G401 (cell line): ENCODE measurements around the gene MEI1. TPM values are rescaled to one million over a fixed set of nuclear protein-coding genes. Genes with fewer than 3 reads are reported as not detected.
"Not testable (repeated sequence)": the region's sequence is repeated elsewhere in the genome, so short reads cannot be mapped to it uniquely, and the experiment has no call there.

Experiments used
- DNase-seq: peaks from one replicate; pipeline ENCODE4 v3.0.0-alpha.2; 2015; ENCODE audit warnings: low spot score
- in situ Hi-C: cut with HindIII; loops from 2 replicates; pipeline ENCODE4 v1.10.0; 2016; ENCODE audit warnings: low sequenced_read_pairs, mixed read lengths
- total RNA-seq: library from RNA; depleted of rRNA; stranded (reverse); fragments of >200 nt; shearing (Covaris generic); gene quantifications from 2 replicates; pipeline ENCODE4 v1.2.3, GENCODE V29; 2014; rRNA removed

Gene MEI1, protein sequence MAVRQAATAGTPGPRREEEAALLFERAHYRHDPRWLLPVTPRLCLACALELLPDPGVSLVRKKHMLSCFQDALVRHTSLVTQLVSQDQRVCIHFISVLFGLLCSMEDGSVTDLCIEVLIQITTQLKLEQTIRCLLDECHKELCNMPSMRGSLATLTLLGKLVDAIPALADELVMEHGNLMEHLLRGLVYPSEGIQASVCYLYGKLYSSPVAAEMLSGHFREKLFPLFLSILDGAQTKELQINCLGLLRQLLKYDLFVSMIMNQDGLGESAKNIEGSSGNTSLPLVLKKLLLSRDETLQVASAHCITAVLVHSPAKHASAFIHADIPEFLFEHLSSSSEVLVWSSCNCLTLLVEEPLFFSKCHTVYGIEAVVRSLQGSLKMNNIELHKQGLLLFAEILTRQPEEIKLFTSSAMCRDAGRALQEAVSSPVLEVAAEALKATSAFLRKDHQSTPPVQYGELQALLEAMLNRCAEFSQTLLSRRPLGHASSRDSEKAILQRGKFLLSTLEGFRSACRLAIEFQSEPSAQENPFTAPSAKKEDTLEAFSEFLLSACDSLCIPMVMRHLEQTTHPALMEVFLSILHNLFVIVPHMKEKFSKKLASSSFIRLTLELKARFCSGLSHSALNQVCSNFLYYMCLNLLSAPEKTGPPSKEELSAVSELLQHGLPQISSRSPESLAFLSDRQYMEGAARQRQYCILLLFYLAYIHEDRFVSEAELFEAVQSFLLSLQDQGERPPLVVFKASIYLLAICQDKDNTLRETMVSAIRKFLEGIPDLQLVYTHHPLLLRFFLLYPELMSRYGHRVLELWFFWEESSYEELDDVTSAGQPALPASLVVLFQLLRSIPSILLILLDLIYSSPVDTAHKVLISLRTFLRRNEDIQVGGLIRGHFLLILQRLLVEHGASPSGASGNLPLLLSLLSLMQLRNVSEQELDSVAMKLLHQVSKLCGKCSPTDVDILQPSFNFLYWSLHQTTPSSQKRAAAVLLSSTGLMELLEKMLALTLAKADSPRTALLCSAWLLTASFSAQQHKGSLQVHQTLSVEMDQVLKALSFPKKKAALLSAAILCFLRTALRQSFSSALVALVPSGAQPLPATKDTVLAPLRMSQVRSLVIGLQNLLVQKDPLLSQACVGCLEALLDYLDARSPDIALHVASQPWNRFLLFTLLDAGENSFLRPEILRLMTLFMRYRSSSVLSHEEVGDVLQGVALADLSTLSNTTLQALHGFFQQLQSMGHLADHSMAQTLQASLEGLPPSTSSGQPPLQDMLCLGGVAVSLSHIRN
- total RNA-seq = not detected in 2 replicates

DNA sequence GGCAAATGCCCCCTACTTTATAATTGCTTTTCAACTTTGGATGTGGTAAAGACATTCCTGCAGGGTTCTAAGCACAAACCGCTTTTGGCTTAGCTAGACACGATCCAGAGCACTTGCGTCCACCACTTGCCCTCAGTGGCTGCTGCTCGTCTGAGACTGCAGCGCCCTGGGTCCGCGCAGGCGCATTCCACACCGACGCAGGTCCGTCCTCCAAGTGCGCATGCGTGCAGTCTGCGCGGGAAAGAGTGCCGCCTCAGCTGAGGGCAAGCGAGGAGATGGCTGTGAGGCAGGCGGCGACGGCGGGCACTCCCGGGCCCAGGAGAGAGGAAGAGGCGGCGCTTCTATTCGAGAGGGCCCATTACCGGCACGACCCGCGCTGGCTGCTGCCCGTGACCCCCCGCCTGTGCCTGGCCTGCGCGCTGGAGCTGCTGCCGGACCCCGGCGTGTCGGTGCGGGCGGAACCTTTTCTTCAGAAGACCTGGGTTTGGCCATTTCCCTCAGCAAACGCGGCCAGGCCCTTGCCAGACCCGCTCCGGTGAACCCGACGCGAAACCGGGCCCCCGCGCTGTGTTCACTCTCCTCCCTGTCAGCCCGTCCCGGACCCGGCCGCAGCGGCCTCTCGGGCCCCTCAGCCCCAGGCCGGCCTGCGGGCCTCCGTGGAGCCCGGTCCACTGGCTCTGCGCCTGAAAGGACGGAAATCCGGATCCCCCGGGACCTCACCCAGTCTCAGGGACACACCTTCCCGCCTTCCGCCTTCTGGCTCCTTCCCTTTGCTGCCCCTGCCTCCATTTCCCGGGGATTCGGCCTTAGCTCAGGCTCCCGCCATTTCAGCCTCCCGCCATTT, at the start of gene MEI1:
Gene MEI1 (plus strand): TSS at position 240 of the 844 bp plus-strand sequence. CDS start 36 bp downstream, at position 276.
- in situ Hi-C loops = no loop called here
- peak; percentile 87 for DNase-seq

DNA sequence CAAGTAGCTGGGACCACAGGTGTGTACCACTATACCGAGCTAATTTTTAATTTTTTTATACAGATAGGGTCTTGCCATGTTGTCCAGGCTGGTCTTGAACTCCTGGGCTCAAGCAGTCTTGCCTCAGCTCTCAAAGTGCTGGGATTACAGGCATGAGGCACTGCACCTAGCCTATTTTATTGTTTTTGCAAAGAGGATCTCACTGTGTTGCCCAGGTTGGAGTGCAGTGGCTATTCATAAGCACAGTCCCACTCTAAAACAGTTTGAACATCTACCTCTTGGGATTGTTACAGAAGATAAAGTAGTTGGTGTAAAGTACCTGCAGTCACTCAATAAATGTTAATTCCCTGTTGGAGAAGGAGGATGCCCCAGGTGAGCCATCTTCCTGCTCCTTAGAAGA, 49.1 kb upstream of the MEI1 start:
- no peak for DNase-seq
- in situ Hi-C loops = no loop called here

DNA sequence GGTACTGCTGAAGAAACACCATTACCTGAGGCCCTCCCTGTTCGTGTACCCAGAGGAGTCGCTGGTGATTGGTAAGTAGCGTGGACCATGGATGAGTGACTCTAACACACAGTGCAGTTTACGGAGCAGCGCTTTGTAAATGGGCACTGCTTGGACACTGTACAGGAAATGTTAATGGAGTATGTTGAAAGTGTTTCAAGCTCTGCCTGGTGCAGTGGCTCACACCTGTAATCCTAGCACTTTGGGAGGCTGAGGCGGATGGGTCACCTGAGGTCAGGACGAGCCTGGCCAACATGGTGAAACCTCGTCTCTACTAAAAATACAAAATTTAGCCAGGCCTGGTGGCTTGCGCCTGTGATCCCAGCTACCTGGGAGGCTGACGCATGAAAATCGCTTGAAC, 48.5 kb upstream of the MEI1 start:
- DNase-seq = no peak
- in situ Hi-C loops = no loop called here

DNA sequence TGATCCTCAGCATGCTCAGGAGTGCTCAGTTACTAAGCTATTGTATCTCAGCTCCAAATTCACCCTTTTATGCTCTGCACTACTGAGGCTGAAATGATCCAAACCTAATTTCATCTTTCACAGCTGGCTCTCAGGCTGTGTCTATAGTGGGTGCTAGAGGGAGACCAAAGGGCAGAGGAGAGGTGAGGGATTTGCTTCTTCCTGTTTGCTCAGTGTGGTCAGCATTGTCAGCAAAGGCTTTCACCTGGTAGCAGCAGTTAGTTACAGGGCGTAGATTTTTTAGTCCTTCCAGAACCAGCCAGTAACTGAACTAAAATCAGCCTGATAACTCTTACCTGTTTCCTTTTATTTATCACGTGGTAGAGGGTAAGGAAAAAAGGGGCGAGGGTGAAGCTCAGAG, 45.0 kb upstream of the MEI1 start:
- DNase-seq = no peak
- in situ Hi-C loops = no loop called here

DNA sequence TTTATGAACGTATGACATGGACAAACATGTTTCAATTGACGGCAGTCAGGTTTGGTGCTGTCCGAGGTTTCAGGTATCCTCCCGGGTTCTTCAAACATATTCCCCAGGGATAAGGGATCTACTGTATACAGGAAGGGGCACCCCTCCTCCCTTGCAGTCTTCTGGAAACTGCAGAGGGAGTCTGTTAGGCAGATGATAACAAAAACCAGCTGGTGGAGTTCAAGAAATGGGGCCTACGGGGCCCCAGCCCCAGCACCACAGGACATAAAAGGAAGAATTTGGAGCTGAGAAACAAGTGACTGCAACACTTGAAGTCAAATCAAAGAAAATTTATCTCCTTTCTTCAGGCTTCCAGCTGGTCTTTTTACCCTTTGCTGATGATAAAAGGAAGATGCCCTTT, 42.7 kb upstream of the MEI1 start:
- no peak for DNase-seq
- in situ Hi-C loops = no loop called here

DNA sequence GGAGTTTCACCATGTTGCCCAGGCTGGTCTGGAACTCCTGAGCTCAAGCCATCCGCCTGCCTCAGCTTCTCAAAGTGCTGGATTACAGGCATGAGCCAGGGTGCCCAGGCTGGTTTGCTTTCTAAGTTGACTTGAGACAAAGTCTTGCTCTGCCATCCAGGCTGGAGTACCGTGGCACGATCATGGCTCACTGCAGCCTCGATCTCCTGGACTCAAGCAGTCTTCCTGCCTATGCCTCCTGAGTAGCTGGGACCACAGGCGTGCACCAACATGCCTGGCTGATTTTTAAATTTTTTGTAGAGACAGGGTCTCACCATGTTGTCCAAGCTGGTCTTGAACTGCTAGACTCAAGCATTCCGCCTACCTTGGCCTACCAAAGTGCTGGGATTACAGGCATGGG, 41.6 kb upstream of the MEI1 start:
- in situ Hi-C loops = no loop called here
- DNase-seq = no peak

DNA sequence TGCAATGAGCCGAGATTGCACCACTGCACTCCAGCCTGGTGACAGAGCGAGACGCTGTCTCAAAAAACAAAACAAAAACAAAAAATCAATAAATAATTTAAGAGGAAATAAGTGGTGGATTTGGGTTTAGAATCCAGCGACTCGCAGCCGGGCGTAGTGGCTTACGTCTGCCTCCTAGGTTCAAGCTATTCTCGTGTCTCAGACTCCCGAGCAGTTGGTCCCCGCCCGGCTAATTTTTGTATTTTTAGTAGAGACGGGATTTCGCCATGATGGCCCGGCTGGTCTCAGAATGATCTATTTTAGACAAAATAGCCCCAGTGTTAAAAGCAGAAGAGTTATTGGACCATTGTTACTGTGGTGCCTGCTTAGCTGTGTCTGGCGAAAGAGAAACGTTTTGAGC, 40.4 kb upstream of the MEI1 start:
- no peak for DNase-seq
- in situ Hi-C loops = no loop called here

DNA sequence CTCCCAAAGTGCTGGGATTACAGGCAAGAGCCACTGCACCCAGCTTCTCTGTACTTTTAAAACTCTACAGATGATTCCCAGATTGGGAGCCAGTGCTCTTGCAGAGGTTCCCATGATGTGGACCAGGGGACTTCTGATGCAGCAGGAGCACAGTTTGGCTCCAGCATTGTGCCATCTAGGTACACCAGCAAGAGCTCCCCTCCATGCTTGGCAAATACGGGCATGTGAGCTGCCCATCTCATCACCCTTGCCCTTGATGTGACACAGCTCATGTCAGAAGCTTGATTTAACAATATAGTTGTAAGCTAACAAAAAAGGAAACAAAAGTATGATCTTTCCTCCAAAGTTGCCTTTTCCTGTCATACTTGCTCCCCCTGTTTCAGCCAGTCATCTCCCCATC, 39.4 kb upstream of the MEI1 start:
- in situ Hi-C loops = loop anchor here (10.0 kb wide), 1 partner anchor 55 kb away; no protein-coding TSS in a partner anchor
- DNase-seq = no peak

DNA sequence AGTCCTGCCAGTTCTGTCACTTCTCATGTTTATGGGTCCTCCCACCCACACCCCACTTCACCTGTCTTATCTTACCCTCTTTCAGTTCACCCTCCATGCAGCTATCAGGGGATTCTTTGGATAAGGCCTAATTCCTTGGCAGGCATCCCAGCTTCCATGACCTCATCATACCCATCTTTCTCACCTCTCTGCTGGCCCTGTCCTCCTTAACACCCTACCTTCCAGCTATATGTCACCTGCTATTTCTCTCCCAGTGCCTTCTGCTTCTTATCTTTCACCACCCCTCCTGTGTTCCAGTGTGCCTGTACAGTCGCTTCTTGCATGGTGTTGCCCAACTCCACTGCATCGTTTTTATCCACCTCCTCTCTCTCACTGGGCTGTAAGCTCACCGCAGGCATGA, 38.9 kb upstream of the MEI1 start:
- DNase-seq = no peak

DNA sequence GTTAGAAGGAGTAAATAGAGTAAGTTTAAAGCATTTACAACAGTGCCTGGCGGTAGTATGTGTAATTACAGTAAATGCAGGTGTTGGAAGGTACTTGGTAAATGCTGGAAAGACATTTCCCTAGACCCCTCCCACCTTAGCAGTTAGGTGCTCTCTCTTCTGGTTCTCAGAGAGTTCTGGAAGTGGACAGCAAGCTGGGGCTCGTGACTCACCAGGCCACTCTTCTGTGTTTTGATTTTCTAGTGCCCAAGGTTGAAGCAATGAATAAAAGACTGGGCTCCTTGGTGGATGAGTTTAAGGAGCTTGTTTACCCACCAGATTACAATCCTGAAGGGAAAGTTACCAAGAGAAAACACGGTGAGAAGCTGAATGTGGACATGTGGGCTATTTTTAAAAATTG, 38.2 kb upstream of the MEI1 start:
- in situ Hi-C loops = loop anchor here (10.0 kb wide), 1 partner anchor 56 kb away; no protein-coding TSS in a partner anchor

More for the DNA sequence above, 38.9 kb upstream of the MEI1 start:
- in situ Hi-C loops = loop anchor here (10.0 kb wide), 1 partner anchor 56 kb away; no protein-coding TSS in a partner anchor

DNA sequence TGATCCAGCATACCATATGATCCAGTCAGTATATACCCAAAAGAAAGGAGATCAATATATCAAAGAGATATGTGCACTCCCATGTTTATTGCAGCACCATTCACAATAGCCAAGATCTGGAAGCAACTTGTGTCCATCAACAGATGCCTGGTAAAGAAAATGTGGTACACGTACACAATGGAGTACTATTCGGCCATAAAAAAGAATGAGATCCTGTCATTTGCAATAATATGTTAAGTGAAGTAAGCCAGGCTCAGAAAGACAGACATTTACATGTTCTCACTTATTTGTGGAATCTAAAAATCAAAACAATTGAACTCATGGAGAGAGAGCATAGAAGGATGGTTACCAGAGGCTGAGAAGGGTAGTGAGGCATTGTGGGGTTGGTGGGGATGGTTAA, 37.6 kb upstream of the MEI1 start:
- in situ Hi-C loops = loop anchor here (10.0 kb wide), 1 partner anchor 57 kb away; no protein-coding TSS in a partner anchor
- no peak for DNase-seq

More for the DNA sequence above, 38.2 kb upstream of the MEI1 start:
- no peak for DNase-seq

DNA sequence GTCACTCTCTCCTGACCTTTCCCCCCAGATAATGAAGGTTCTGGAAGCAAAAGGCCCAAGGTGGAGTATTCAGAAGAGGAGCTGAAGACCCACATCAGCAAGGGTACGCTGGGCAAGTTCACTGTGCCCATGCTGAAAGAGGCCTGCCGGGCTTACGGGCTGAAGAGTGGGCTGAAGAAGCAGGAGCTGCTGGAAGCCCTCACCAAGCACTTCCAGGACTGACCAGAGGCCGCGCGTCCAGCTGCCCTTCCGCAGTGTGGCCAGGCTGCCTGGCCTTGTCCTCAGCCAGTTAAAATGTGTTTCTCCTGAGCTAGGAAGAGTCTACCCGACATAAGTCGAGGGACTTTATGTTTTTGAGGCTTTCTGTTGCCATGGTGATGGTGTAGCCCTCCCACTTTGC, 35.7 kb upstream of the MEI1 start:
- in situ Hi-C loops = loop anchor here (10.0 kb wide), 1 partner anchor 59 kb away; no protein-coding TSS in a partner anchor
- DNase-seq = not testable (repeated sequence)

DNA sequence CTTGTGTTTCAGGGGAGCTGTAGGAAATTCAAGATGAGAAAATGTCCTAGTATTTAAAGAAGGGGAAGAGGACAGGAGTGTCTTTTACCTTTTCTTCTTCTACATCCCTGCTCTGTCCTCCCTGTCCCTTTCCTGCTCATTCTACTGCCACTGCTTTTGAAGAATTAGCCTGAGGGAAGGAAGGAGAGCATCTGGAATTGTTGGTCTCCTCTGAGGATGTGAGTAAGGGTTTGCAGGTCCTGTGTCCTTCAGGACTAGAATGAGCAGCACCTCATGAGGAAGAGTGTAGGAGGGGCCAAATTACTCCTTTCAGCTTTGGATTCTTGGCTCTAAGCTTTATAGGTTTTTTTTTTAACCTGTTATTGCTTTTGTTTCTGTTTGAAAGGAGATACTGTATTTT, 34.8 kb upstream of the MEI1 start:
- in situ Hi-C loops = loop anchor here (10.0 kb wide), 1 partner anchor 60 kb away; no protein-coding TSS in a partner anchor
- DNase-seq = no peak

DNA sequence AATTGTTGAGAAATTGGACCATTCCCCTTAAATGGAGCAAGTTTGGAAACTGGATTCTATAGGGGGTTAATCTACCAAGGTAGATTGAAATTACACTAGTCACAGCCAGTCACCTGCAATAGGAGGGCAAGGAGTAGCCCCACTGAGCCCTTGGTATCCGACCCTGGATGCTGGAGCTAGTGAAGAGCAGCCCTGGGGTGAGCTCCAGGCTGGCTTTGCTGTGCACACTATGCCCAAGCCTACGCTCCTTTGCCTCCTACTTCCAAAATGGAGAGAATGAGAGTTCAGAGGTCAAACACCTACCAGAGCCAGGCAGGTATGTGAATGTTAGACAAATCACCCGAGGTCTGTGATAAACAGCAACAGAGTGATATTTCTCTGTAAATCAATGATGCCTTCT, 34.4 kb upstream of the MEI1 start:
- DNase-seq = no peak
- in situ Hi-C loops = loop anchor here (10.0 kb wide), 1 partner anchor 60 kb away; no protein-coding TSS in a partner anchor

DNA sequence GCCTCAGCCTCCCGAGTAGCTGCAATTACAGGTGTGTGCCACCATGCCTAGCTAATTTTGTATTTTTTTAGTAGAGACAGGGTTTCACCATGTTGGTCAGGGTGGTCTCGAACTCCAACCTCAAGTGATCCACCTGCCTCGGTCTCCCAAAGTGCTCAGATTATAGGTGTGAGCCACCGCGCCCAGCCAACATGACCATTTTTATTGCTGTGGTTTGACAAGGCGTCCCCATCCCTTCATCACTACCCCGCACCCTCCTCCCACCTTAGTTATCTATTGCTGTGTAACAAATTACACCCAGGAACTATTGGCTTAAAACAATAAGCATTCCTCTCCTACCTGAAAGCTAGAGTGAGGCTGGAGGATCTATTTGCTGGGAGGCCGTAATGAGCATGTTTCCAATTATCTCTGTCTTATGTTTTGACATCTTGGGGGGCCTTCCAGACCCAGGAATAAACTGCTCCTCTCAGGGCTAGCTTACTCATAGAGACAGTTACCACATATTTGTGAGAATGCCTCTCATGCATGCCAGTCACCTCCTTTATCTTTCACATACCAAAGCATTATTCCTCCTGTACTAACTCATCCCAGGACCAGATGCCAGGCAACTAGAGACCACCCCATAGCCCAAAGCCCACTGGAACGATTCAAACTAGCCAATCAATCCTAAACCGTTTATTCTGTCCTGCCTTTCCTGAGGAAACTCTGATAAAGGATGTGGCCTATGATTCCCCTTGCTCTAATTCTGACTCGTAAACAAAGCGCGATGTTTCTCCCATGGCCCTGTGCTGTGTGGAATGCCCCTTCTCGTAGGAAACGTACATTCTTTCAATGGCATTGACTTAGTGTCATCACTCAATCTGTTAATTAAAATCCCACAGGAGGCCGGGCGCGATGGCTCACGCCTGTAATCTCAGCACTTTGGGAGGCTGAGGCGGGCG, 30.1 kb upstream of the MEI1 start:
- in situ Hi-C loops = loop anchor here (10.0 kb wide), 1 partner anchor 64 kb away; no protein-coding TSS in a partner anchor
- no peak for DNase-seq

DNA sequence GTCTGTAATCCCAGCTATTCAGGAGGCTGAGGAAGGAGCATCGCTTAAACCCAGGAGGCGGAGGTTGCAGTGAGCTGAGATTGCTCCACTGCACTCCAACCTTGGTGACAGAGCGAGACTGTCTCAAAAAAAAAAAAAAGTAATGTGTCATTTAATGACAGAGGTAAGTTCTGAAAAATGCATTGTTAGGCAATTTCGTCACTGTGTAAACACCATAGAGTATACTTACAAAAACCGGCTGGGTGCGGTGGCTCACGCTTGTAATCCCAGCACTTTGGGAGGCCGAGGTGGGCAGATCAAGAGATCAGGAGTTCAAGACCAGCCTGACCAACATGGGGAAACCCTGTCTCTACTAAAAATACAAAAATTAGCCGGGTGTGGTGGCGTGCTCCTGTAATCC, 27.2 kb upstream of the MEI1 start:
- in situ Hi-C loops = not testable (repeated sequence)

More for the DNA sequence above, 27.2 kb upstream of the MEI1 start:
- not testable (repeated sequence) for DNase-seq
